ENCODE results near the gene ERI2. TPM values are rescaled to one million over a fixed set of nuclear protein-coding genes. Genes with fewer than 3 reads are reported as not detected.

Gene ERI2
- total and polyA plus RNA-seq, 2 of the 13 experiments (the other 11 are each of a cell fraction or from before 2014, with no cell fraction given), result 17.4 to 41.3 TPM

DNA sequence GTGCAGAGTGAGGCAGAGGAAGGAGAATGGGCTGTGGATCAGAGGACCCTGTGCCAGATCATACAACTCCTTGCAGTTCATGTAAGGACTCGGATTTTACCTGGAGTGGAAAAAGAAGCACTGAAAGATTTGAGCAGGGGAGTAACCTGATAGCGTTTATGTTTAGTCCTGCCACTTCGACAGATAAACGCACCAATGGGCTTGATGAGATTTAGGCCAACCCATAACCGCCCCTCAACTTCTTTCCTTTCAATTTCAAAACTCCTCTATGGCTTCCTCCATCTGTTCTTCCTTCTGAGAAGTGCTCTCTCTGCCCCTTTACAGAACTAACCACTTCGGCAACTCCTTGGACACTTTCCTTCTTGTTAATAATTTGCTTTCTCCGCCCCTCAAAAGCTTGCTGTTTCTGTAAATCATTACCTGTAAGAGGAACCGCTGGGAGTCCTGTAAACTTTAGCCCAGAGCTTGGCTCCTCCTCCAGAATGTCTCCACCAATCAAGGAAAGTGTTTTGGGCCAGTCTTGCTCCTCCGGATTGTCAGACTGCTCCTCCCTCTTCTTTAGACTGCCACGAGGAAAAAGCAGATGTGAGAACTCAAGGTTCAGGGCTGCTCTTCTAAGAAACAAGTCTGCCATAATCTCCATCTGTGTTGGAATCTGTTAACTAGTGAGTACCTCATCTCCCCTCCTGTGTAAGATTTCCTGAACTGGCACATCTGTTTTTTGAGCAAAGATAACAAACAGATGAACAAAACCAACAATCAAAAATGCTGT, 42.6 kb downstream of the ERI2 start, which contains the start of gene ACSM3 (continued):
- TF ChIP-seq, protein P1, sequence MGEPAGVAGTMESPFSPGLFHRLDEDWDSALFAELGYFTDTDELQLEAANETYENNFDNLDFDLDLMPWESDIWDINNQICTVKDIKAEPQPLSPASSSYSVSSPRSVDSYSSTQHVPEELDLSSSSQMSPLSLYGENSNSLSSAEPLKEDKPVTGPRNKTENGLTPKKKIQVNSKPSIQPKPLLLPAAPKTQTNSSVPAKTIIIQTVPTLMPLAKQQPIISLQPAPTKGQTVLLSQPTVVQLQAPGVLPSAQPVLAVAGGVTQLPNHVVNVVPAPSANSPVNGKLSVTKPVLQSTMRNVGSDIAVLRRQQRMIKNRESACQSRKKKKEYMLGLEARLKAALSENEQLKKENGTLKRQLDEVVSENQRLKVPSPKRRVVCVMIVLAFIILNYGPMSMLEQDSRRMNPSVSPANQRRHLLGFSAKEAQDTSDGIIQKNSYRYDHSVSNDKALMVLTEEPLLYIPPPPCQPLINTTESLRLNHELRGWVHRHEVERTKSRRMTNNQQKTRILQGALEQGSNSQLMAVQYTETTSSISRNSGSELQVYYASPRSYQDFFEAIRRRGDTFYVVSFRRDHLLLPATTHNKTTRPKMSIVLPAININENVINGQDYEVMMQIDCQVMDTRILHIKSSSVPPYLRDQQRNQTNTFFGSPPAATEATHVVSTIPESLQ (CRISPR knock-in tag; conservative IDR thresholded peaks at IDR 0.05), result 0 out of 2 replicates have a peak, but pooled peaks have one; percentile 53
- TF ChIP-seq ASH2L (IDR thresholded peaks at IDR 0.05; ENCODE audit: insufficient read length, low read depth, low read length), result peak; percentile 60
- TF ChIP-seq NFYB (CRISPR knock-in tag; IDR thresholded peaks at IDR 0.05), result peak; percentile 54
- TF ChIP-seq MEIS2 (CRISPR knock-in tag; IDR thresholded peaks at IDR 0.05), result no peak
- 0 out of 2 replicates have a peak, but pooled peaks have one; percentile 28 for TF ChIP-seq ZBTB26 (CRISPR knock-in tag; IDR thresholded peaks at IDR 0.05; ENCODE audit: borderline replicate concordance)
- TF ChIP-seq DMAP1 (CRISPR knock-in tag; IDR thresholded peaks at IDR 0.05), result no peak
- no peak for TF ChIP-seq HHEX (CRISPR knock-in tag; IDR thresholded peaks at IDR 0.05)
- TF ChIP-seq TBX2 (CRISPR knock-in tag; IDR thresholded peaks at IDR 0.05; ENCODE audit: borderline replicate concordance), result peak; percentile 51; the same call in 1 of the 2 replicates
- no peak for TF ChIP-seq ZNF776 (CRISPR knock-in tag; IDR thresholded peaks at IDR 0.05)
- no peak for TF ChIP-seq SRSF4 (IDR thresholded peaks at IDR 0.05; ENCODE audit: low read depth, low read length, poor library complexity, severe bottlenecking)
- peak; percentile 49; the same call in 1 of the 2 replicates for TF ChIP-seq ZBED4 (CRISPR knock-in tag; IDR thresholded peaks at IDR 0.05; ENCODE audit: borderline replicate concordance)
- TF ChIP-seq ZC3H13 (CRISPR knock-in tag; IDR thresholded peaks at IDR 0.05), result no peak
- TF ChIP-seq, protein P2, sequence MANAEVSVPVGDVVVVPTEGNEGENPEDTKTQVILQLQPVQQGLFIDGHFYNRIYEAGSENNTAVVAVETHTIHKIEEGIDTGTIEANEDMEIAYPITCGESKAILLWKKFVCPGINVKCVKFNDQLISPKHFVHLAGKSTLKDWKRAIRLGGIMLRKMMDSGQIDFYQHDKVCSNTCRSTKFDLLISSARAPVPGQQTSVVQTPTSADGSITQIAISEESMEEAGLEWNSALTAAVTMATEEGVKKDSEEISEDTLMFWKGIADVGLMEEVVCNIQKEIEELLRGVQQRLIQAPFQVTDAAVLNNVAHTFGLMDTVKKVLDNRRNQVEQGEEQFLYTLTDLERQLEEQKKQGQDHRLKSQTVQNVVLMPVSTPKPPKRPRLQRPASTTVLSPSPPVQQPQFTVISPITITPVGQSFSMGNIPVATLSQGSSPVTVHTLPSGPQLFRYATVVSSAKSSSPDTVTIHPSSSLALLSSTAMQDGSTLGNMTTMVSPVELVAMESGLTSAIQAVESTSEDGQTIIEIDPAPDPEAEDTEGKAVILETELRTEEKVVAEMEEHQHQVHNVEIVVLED (CRISPR knock-in tag; IDR thresholded peaks at IDR 0.05; ENCODE audit: borderline replicate concordance), result no peak
- no peak for TF ChIP-seq ZSCAN20 (CRISPR knock-in tag; IDR thresholded peaks at IDR 0.05; ENCODE audit: borderline replicate concordance)
- TF ChIP-seq TGIF2 (CRISPR knock-in tag; IDR thresholded peaks at IDR 0.05), result no peak
- TF ChIP-seq ZNF362 (CRISPR knock-in tag; IDR thresholded peaks at IDR 0.05; ENCODE audit: borderline replicate concordance), result no peak
- TF ChIP-seq PCBP1 (IDR thresholded peaks at IDR 0.05; ENCODE audit: borderline replicate concordance, low read depth, low read length), result no peak
- no peak for TF ChIP-seq ATAD3A (CRISPR knock-in tag; IDR thresholded peaks at IDR 0.05)
- TF ChIP-seq NBN (conservative IDR thresholded peaks at IDR 0.05), result no peak

Data from HepG2 (cell line).